Activated naive CD8-positive, alpha-beta T cell treated with anti-CD3 and anti-CD28 coated beads, Interleukin-2, amount 10 ng/mL, durations not matched to agents 7 days and 5 days (primary cell): ENCODE measurements around the gene CHRNB2. TPM values are rescaled to one million over a fixed set of nuclear protein-coding genes. Genes with fewer than 3 reads are reported as not detected.

Source experiments
- ATAC-seq: fragments of 150-1000 bp; cut with Tn5 transposase; one replicate; pipeline ENCODE4 v1.10.0; 2021; ENCODE audit warnings: low read depth, moderate library complexity
- POLR2A ChIA-PET: fragments of 350-600 bp; sonication (Branson Sonifier 250); formaldehyde crosslinking; loops from one replicate; lab custom pipeline; 2021; ENCODE audit warnings: antibody characterized with exemption; lab: Charles Lee
- DNase-seq: peaks from one replicate; pipeline ENCODE4 v3.0.0; 2021
- H3K27ac Mint-ChIP-seq: one replicate; pipeline ENCODE4 v1.8.0; 2022; ENCODE audit warnings: mild to moderate bottlenecking, mixed read lengths
- H3K27me3 Mint-ChIP-seq: one replicate; pipeline ENCODE4 v1.8.0; 2022; ENCODE audit warnings: mild to moderate bottlenecking, moderate library complexity, mixed read lengths
- H3K36me3 Mint-ChIP-seq: one replicate; pipeline ENCODE4 v1.8.0; 2021; ENCODE audit warnings: mild to moderate bottlenecking, mixed read lengths
- H3K4me1 Mint-ChIP-seq: one replicate; pipeline ENCODE4 v1.8.0; 2021; ENCODE audit warnings: mixed read lengths
- H3K4me3 Mint-ChIP-seq: one replicate; pipeline ENCODE4 v1.8.0; 2022; ENCODE audit warnings: mild to moderate bottlenecking, moderate library complexity, mixed read lengths
- H3K9me3 Mint-ChIP-seq: one replicate; pipeline ENCODE4 v1.8.0; 2021; ENCODE audit warnings: mixed read lengths
- total RNA-seq, 2 experiments: library from RNA; stranded (reverse); gene quantifications; one replicate each; pipeline ENCODE4 v1.2.3, GENCODE V29; 2021

CHRNB2 gene
- total RNA-seq, 2 experiments from 2014 or later: not detected

DNA sequence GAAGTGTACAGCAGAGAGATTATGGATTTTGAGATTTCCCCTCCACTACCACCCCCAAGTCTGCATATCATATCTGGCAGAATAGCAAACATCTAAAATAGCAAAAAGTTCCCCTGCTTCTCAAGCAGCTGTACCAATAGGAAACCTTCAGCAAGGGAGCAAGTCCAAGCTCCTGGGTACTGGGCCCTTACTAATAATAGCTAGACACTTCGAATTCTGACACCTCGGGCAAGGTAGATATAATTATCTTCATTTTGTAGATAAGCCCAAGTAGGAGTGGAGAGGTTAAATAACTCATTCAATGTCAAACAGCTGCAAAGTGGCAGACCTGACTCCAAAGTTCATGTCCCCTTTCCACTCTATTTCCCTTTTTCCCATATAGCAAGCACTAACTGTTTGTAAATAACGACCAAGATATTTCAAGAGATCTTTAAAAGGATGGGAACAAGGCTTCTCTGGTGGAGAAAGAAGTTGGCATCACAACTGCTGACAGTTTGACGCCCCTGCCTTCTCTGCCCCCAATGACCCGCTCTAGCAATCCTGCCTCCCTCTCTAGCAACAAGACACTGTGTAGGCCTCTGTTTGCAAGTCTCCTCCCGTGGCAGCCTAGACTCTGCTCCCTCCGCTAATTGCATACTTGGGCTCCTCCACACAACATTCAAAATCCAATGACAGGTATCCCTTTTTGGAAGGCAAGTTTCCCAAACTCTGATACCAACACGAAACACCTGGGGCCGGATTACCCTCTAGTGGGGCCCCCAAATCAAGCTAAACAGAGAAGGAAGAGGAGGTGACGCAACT lies 59.1 kb downstream of the CHRNB2 start:
- H3K27me3 Mint-ChIP-seq: peaks cover 7% of the 10 kb centered on the region
- ATAC-seq (peak; percentile 53), DNase-seq (peak; percentile 62)
- H3K36me3 Mint-ChIP-seq: peaks cover 6% of the 10 kb centered on the region
- H3K9me3 Mint-ChIP-seq: peaks cover 6% of the 10 kb centered on the region
- H3K4me1 Mint-ChIP-seq: peaks cover 35% of the 10 kb centered on the region
- POLR2A ChIA-PET: interaction anchor here (0.6 to 6.4 kb wide), 7 partner anchors 18 to 310 kb away, joined by 3 to 89 read pairs (median 3); partner anchors contain the start of genes ADAR, CHRNB2 and PMVK
- peak overlapping the region; percentile 97 for H3K4me3 Mint-ChIP-seq
- peak overlapping the region; percentile 98 for H3K27ac Mint-ChIP-seq

DNA sequence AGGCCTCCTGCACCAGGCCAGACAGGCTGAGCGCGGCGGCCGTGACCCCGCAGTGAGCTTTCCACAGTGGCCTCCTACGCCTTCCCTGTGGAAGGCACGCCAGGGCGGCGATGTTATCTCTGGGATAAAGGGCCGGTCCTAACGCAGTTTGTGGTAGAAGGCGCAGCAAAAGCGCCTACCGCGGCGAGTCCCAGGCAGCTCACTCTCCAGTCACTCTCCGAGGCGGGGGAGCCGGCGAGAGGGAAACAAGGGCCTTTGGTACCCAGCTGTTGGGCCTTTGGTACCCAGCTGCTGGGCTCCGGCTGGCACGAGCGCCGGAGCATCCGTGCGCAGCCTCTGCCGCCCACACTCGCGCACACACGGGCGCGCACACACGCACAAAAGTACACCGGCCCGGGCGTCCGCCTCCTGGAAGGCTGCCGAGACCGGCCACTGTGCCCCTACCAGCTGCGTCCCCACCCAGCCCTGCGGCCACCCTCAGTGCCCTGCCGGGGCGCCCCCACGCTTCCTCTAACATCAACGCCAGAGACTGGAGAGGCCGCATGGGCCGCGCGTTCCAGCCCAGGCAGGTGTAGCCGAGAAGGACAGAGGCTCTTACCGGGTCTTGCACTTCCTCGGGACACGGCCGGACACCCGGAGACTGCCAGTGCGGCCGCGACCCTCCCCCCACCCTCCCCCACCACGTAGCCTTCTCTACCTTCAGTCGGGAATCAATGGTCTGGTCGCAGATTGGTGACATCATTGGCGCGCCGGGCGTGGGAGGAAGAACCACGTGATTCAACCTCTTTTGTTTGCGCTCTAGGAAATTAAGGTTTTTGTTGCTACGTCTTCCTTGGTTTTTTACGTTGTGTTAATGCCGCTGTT lies 59.9 kb downstream of the CHRNB2 start:
- Mint-ChIP-seq H3K9me3 (peaks cover 6% of the 10 kb centered on the region), H3K4me1 (peaks cover 27% of the 10 kb centered on the region), H3K27ac (peak overlapping the region; percentile 98), H3K36me3 (peaks cover 5% of the 10 kb centered on the region), H3K27me3 (peaks cover 15% of the 10 kb centered on the region), H3K4me3 (peak overlapping the region; percentile 97)
- peak; percentile 67 for ATAC-seq
- POLR2A ChIA-PET: interaction anchor here (1.0 to 6.4 kb wide), 5 partner anchors 19 to 309 kb away, joined by 3 to 89 read pairs (median 4); partner anchors contain the start of genes ADAR, CHRNB2 and PMVK
- peak; percentile 88 for DNase-seq

DNA sequence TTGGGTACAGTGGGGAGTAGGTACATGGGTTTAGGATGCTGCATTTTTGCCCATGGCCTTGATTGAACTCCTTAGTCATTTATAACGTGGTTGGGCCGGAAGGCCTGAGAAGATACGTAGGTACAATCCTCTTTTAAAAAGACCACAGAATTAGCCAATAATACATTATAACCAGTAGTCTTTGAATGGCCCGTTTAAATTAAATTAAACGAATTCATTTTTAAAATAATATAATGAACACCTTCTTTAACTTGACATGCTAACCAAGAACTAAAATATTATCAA lies 60.5 kb downstream of the CHRNB2 start:
- H3K4me1 Mint-ChIP-seq: peaks cover 23% of the 10 kb centered on the region
- POLR2A ChIA-PET: interaction anchor here (6.4 kb wide), 1 partner anchor 20 kb away, joined by 89 read pairs; the partner anchor contains the start of gene ADAR

DNA sequence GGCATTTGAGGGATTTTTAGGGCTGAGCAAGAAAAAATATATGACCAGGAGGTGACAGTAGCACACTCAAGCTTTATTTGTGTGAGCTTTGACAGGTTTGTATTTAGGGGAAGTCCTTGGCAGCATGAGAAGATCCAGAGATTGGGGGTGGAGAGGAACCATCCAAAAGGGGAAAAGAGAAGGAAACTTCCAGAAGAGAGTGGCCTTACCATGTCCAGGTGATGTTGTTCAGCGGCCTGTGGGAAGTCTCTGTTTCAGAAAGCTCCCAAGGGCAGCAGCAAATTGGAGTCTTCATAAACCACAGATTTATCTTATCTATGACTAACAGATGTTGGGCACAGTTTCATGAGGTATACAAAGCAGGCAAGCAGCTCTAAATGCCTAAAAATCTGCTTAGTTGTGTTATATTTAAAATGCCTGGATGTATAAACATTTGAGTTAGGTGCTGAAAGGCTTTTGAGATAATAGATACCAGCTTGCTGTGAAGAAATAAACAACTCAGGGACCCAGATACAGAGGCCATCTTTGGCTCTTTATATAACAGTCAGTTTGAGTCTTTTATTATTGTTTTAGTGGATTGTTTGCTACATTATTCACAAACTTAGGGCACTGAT lies 61.6 kb downstream of the CHRNB2 start:
- H3K4me1 Mint-ChIP-seq: peaks cover 20% of the 10 kb centered on the region
- no peak overlapping the region for H3K27ac Mint-ChIP-seq
- no peak overlapping the region for H3K4me3 Mint-ChIP-seq
- ATAC-seq (no peak), DNase-seq (no peak)
- peaks cover 6% of the 10 kb centered on the region for H3K9me3 Mint-ChIP-seq
- POLR2A ChIA-PET: interaction anchor here (6.4 kb wide), 1 partner anchor 21 kb away, joined by 89 read pairs; the partner anchor contains the start of gene ADAR
- peaks cover 4% of the 10 kb centered on the region for H3K36me3 Mint-ChIP-seq
- peaks cover 16% of the 10 kb centered on the region for H3K27me3 Mint-ChIP-seq

More for the DNA sequence above, 60.5 kb downstream of the CHRNB2 start:
- ATAC-seq: peak; percentile 18
- H3K4me3 Mint-ChIP-seq: peak overlapping the region; percentile 97
- H3K27me3 Mint-ChIP-seq: peaks cover 16% of the 10 kb centered on the region
- peak overlapping the region; percentile 98 for H3K27ac Mint-ChIP-seq
- peaks cover 6% of the 10 kb centered on the region for H3K9me3 Mint-ChIP-seq
- DNase-seq: no peak
- peaks cover 5% of the 10 kb centered on the region for H3K36me3 Mint-ChIP-seq

Other genes with a start within 250 kb of the CHRNB2 start
- not detected for gene AQP10, start 246.7 kb upstream of the CHRNB2 start, total RNA-seq
- gene ATP8B2, start 242.3 kb upstream of the CHRNB2 start, total RNA-seq: 10 to 100 TPM; 91.2 to 95.4 TPM
- gene IL6R, start 162.4 kb upstream of the CHRNB2 start, total RNA-seq: 1 to 10 TPM; 4.6 to 6.3 TPM
- not detected for gene TDRD10, start 65.6 kb upstream of the CHRNB2 start, total RNA-seq
- gene SHE, start 65.4 kb upstream of the CHRNB2 start, total RNA-seq: not detected
- gene UBE2Q1, start 9.1 kb upstream of the CHRNB2 start, total RNA-seq: 100 to 1,000 TPM; 106 to 107 TPM
- gene ADAR, start 40.4 kb downstream of the CHRNB2 start, total RNA-seq: 100 to 1,000 TPM; 325 to 338 TPM